HepG2 (cell line): ENCODE results near the gene SCRT2. TPM values are rescaled to one million over a fixed set of nuclear protein-coding genes. Genes with fewer than 3 reads are reported as not detected.

ENCODE experiments used
- CCDC6 ChIP-seq: sonication (generic); formaldehyde crosslinking; IDR thresholded peaks from 2 replicates; pipeline ENCODE4 v1.8.1; 2022; ENCODE audit warnings: mild to moderate bottlenecking, missing genetic modification reagents, moderate library complexity
- CSRNP2 ChIP-seq: sonication (generic); formaldehyde crosslinking; conservative IDR thresholded peaks from 2 replicates; pipeline ENCODE4 v1.8.0; 2022; ENCODE audit warnings: low read depth, missing genetic modification reagents
- GATAD1 ChIP-seq: IDR thresholded peaks from 2 replicates; pipeline ENCODE4 v1.6.1; 2016; ENCODE audit warnings: missing genetic modification reagents, missing compliant biosample characterization
- KLF11 ChIP-seq: IDR thresholded peaks from 2 replicates; pipeline ENCODE4 v1.6.1; 2016; ENCODE audit warnings: missing compliant biosample characterization
- MEIS2 ChIP-seq: sonication (generic); formaldehyde crosslinking; IDR thresholded peaks from 2 replicates; pipeline ENCODE4 v1.9.0; 2021; ENCODE audit warnings: mild to moderate bottlenecking, missing genetic modification reagents
- RORA ChIP-seq: sonication (generic); formaldehyde crosslinking; IDR thresholded peaks from 2 replicates; pipeline ENCODE4 v1.5.0; 2020; ENCODE audit warnings: mild to moderate bottlenecking, missing genetic modification reagents, moderate library complexity
- WIZ ChIP-seq: sonication (generic); formaldehyde crosslinking; IDR thresholded peaks from 2 replicates; pipeline ENCODE4 v1.5.1; 2020; ENCODE audit warnings: mild to moderate bottlenecking, missing genetic modification reagents
- YY1 ChIP-seq: IDR thresholded peaks from 2 replicates; pipeline ENCODE4 v1.6.1; 2011; ENCODE audit warnings: low read length, low read depth, moderate library complexity, mild to moderate bottlenecking; ENCODE audit not compliant: insufficient read depth, insufficient replicate concordance
- ZNF10 ChIP-seq: sonication (generic); formaldehyde crosslinking; IDR thresholded peaks from 2 replicates; pipeline ENCODE4 v1.4.0; 2020; ENCODE audit warnings: mild to moderate bottlenecking, low read depth, missing genetic modification reagents, borderline replicate concordance
- ZNF101 ChIP-seq: sonication (generic); formaldehyde crosslinking; IDR thresholded peaks from 2 replicates; pipeline ENCODE4 v1.4.0; 2020; ENCODE audit warnings: mild to moderate bottlenecking, low read depth, missing genetic modification reagents, borderline replicate concordance
- ZNF251 ChIP-seq: sonication (generic); formaldehyde crosslinking; IDR thresholded peaks from 2 replicates; pipeline ENCODE4 v1.9.0; 2021; ENCODE audit warnings: mild to moderate bottlenecking, missing genetic modification reagents
- ZNF260 ChIP-seq: sonication (generic); formaldehyde crosslinking; IDR thresholded peaks from 2 replicates; pipeline ENCODE4 v1.4.0; 2020; ENCODE audit warnings: missing genetic modification reagents, low read depth, mild to moderate bottlenecking, borderline replicate concordance
- ZNF597 ChIP-seq: sonication (generic); formaldehyde crosslinking; IDR thresholded peaks from 2 replicates; pipeline ENCODE4 v1.5.0; 2020; ENCODE audit warnings: missing genetic modification reagents
- ZNF614 ChIP-seq: IDR thresholded peaks from 2 replicates; pipeline ENCODE4 v1.6.1; 2018; ENCODE audit warnings: missing biosample characterization, missing genetic modification reagents, inconsistent platforms, borderline replicate concordance
- ZSCAN31 ChIP-seq: sonication (generic); formaldehyde crosslinking; IDR thresholded peaks from 2 replicates; pipeline ENCODE4 v1.5.0; 2020; ENCODE audit warnings: low read depth, mild to moderate bottlenecking, missing genetic modification reagents
- polyA plus RNA-seq, 8 experiments: library from polyadenylated mRNA; depleted of rRNA in 3 of 8; stranded (reverse) in 7 of 8; unstranded in 1 of 8; fragments of >200 nt; fragmentation: Illumina TruSeq in 4 of 8; extraction: Trizol in 4 of 8; gene quantifications; 2 replicates each; pipeline versions ENCODE4 v1.2.1 to v1.2.3, GENCODE V29; 2011 to 2016; ENCODE audit warnings: low read depth in 4 of 8, missing spikeins in 1 of 8, mixed read lengths in 1 of 8; ENCODE audit not compliant: insufficient read depth in 1 of 8
- total RNA-seq, 5 experiments: library from RNA; depleted of rRNA; stranded (reverse); fragments of >200 nt; fragmentation: Illumina TruSeq; extraction: Trizol; gene quantifications; 2 replicates each; pipeline ENCODE4 v1.2.3, GENCODE V29; 2016; ENCODE audit warnings: low read depth in 1 of 5
- TF ChIP-seq, protein P1 (sequence below): sonication (generic); formaldehyde crosslinking; IDR thresholded peaks from 2 replicates; pipeline ENCODE4 v1.5.1; 2020; ENCODE audit warnings: missing genetic modification reagents, mild to moderate bottlenecking, borderline replicate concordance
- TF ChIP-seq, protein P2 (sequence below): sonication (generic); formaldehyde crosslinking; IDR thresholded peaks from 2 replicates; pipeline ENCODE4 v1.4.0; 2020; ENCODE audit warnings: low read depth, mild to moderate bottlenecking, missing genetic modification reagents
- TF ChIP-seq, protein P3 (sequence below): sonication (generic); formaldehyde crosslinking; IDR thresholded peaks from 2 replicates; pipeline ENCODE4 v1.8.1; 2023; ENCODE audit warnings: missing genetic modification reagents, inconsistent platforms, borderline replicate concordance
- TF ChIP-seq, protein P4 (sequence below), 2 experiments: fragments of 450-650 bp in 1 of 2; sonication (generic) in 1 of 2; formaldehyde crosslinking; IDR thresholded peaks; 2 replicates each; pipeline versions ENCODE4 v1.5.0 to v1.8.0; 2020 to 2022; ENCODE audit warnings: mild to moderate bottlenecking in 1 of 2, missing genetic modification reagents in 1 of 2

The SCRT2 gene
- total and polyA plus RNA-seq, 2 of the 13 experiments (the other 11 are each of a cell fraction or from before 2014, with no cell fraction given): not detected

DNA sequence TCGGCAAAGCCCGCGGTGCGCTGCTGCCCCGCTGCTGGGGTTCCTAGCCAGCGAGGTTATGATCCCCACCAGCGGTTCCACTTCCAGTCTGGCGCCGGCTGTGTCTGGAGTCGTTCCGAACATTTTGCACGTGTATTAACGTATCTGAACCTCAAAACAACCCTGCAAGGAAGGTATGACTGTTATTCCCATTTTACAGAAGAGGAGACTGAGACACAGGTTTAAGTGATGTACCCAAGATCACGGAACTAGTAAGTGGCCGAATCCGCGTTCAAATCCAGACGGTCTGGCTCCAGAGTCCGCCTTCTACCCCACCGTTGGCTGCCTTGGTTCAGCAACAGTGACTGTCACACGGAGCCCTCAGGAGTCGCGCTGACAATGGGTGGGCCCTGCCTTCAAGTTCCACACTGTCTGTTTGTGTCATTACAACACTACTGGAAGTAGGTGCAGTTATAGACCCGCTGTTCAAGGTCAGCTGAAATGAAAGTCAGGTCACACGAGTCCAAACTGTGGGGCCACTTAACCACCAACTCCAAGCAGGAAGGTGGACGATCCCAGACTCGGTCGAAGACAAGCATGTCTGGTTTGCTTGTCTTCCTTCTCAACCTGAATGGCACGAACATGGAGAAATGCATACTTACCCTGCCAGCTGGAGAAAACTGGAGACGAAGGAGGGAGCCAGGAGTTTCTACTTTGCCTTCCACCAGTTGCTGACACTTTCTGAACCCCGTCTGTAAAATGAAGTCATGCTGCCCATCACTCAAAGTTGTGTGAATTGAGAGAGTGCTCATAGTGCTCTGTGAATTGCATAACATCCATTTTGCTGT is 21.8 kb downstream of the SCRT2 start (continued):
- no peak for TF ChIP-seq YY1
- peak; percentile 17; the same call in 1 of the 2 replicates for TF ChIP-seq ZNF614 (CRISPR knock-in tag)
- no peak for TF ChIP-seq GATAD1 (CRISPR knock-in tag)
- TF ChIP-seq CSRNP2 (CRISPR knock-in tag): no peak
- no peak for TF ChIP-seq WIZ (CRISPR knock-in tag)
- TF ChIP-seq ZNF251 (CRISPR knock-in tag): 0 out of 2 replicates have a peak, but pooled peaks have one; percentile 67
- TF ChIP-seq ZSCAN31: no peak; the same call in 1 of the 2 replicates
- no peak for TF ChIP-seq KLF11
- TF ChIP-seq, protein P1, sequence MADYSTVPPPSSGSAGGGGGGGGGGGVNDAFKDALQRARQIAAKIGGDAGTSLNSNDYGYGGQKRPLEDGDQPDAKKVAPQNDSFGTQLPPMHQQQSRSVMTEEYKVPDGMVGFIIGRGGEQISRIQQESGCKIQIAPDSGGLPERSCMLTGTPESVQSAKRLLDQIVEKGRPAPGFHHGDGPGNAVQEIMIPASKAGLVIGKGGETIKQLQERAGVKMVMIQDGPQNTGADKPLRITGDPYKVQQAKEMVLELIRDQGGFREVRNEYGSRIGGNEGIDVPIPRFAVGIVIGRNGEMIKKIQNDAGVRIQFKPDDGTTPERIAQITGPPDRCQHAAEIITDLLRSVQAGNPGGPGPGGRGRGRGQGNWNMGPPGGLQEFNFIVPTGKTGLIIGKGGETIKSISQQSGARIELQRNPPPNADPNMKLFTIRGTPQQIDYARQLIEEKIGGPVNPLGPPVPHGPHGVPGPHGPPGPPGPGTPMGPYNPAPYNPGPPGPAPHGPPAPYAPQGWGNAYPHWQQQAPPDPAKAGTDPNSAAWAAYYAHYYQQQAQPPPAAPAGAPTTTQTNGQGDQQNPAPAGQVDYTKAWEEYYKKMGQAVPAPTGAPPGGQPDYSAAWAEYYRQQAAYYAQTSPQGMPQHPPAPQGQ: peak; percentile 87
- TF ChIP-seq, protein P2, sequence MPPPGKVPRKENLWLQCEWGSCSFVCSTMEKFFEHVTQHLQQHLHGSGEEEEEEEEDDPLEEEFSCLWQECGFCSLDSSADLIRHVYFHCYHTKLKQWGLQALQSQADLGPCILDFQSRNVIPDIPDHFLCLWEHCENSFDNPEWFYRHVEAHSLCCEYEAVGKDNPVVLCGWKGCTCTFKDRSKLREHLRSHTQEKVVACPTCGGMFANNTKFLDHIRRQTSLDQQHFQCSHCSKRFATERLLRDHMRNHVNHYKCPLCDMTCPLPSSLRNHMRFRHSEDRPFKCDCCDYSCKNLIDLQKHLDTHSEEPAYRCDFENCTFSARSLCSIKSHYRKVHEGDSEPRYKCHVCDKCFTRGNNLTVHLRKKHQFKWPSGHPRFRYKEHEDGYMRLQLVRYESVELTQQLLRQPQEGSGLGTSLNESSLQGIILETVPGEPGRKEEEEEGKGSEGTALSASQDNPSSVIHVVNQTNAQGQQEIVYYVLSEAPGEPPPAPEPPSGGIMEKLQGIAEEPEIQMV (CRISPR knock-in tag): peak; percentile 7; the same call in 1 of the 2 replicates
- no peak for TF ChIP-seq ZNF101 (CRISPR knock-in tag)
- no peak for TF ChIP-seq MEIS2 (CRISPR knock-in tag)
- TF ChIP-seq ZNF10 (CRISPR knock-in tag): no peak
- TF ChIP-seq, protein P3, sequence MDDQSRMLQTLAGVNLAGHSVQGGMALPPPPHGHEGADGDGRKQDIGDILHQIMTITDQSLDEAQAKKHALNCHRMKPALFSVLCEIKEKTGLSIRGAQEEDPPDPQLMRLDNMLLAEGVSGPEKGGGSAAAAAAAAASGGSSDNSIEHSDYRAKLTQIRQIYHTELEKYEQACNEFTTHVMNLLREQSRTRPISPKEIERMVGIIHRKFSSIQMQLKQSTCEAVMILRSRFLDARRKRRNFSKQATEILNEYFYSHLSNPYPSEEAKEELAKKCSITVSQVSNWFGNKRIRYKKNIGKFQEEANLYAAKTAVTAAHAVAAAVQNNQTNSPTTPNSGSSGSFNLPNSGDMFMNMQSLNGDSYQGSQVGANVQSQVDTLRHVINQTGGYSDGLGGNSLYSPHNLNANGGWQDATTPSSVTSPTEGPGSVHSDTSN: 0 out of 2 replicates have a peak, but pooled peaks have one; percentile 16
- no peak for TF ChIP-seq RORA
- 0 out of 2 replicates have a peak, but pooled peaks have one; percentile 28 for TF ChIP-seq CCDC6 (CRISPR knock-in tag)
- no peak for TF ChIP-seq ZNF260
- no peak for TF ChIP-seq ZNF597 (CRISPR knock-in tag)
- TF ChIP-seq, protein P4, sequence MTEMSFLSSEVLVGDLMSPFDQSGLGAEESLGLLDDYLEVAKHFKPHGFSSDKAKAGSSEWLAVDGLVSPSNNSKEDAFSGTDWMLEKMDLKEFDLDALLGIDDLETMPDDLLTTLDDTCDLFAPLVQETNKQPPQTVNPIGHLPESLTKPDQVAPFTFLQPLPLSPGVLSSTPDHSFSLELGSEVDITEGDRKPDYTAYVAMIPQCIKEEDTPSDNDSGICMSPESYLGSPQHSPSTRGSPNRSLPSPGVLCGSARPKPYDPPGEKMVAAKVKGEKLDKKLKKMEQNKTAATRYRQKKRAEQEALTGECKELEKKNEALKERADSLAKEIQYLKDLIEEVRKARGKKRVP (CRISPR knock-in tag; IDR thresholded peaks at IDR 0.05): 0 out of 4 replicates have a peak, but pooled peaks of 1 of the 2 experiments have one; percentile 7
